GM23248 (cell line): Measurements from ENCODE around the gene GINS3.

Source experiments
- EZH2 ChIP-seq: fragments of 200-600 bp; sonication (generic); IDR thresholded peaks from 2 replicates; pipeline ENCODE4 v1.6.1; 2018; ENCODE audit warnings: antibody characterized with exemption, mild to moderate bottlenecking; ENCODE audit not compliant: insufficient read depth, poor library complexity, severe bottlenecking
- EZH2phosphoT487 ChIP-seq: fragments of 200-600 bp; sonication (generic); IDR thresholded peaks from 2 replicates; pipeline ENCODE4 v1.6.1; 2018; ENCODE audit warnings: antibody characterized with exemption, moderate library complexity, mild to moderate bottlenecking, low read depth; ENCODE audit not compliant: insufficient read depth

GRCh38 chr16:58448890-58449289 lies 56.6 kb downstream of the GINS3 start:
- TF ChIP-seq EZH2phosphoT487 = no peak
- no peak for TF ChIP-seq EZH2
